Brain microvascular endothelial cell (primary cell): ENCODE data around the gene CORO1A.

Experiments
- DNase-seq: peaks from one replicate; pipeline ENCODE4 v3.0.0-alpha.2; 2020
- H3K27ac ChIP-seq: fragments of 250-450 bp; sonication (Bioruptor Pico); 2 replicates; pipeline ENCODE4 v1.5.1; 2020; ENCODE audit warnings: mild to moderate bottlenecking, moderate library complexity
- H3K27me3 ChIP-seq: fragments of 250-450 bp; sonication (Bioruptor Pico); replicated peaks from 2 replicates; pipeline ENCODE4 v1.5.1; 2020; ENCODE audit warnings: mild to moderate bottlenecking
- H3K36me3 ChIP-seq: fragments of 250-450 bp; sonication (Bioruptor Pico); replicated peaks from 2 replicates; pipeline ENCODE4 v1.5.1; 2020; ENCODE audit warnings: mild to moderate bottlenecking
- H3K4me3 ChIP-seq: 2 replicates; pipeline ENCODE4 v1.5.1; 2011; ENCODE audit warnings: low read depth, mild to moderate bottlenecking, control low read depth, low read length, moderate library complexity
- CTCF ChIP-seq: IDR thresholded peaks from 2 replicates; pipeline ENCODE4 v1.5.1; 2011; ENCODE audit warnings: low read depth, mild to moderate bottlenecking, moderate library complexity, low read length, control low read depth, inconsistent platforms; ENCODE audit errors: missing control alignments
- in situ Hi-C: cut with HindIII; loops from 2 replicates; pipeline ENCODE4 v1.10.0; 2017; ENCODE audit warnings: low sequenced_read_pairs, low pct_ligation_motif_present

CORO1A gene

GRCh38 chr16:30180741-30181140 is 2.7 kb upstream of the CORO1A start:
- Histone ChIP-seq H3K27ac (no peak overlapping the region), H3K27me3 (no peaks in the 10 kb centered on the region), H3K4me3 (no peak overlapping the region), H3K36me3 (no peaks in the 10 kb centered on the region)
- TF ChIP-seq CTCF: no peak
- in situ Hi-C loops: no loop called here
- no peak for DNase-seq

GRCh38 chr16:30184096-30184890 is 891 bp downstream of the CORO1A start:
- in situ Hi-C loops: no loop called here
- Histone ChIP-seq H3K27ac (no peak overlapping the region), H3K27me3 (no peaks in the 10 kb centered on the region), H3K4me3 (peak overlapping the region; percentile 63), H3K36me3 (no peaks in the 10 kb centered on the region)
- no peak for DNase-seq
- no peak for TF ChIP-seq CTCF

- Histone ChIP-seq H3K27me3 (no peaks in the 10 kb centered on the region), H3K27ac (no peak overlapping the region), H3K36me3 (no peaks in the 10 kb centered on the region), H3K4me3 (no peak overlapping the region)
- TF ChIP-seq CTCF: no peak
- in situ Hi-C loops: no loop called here
- no peak for DNase-seq
These were observed 1.7 kb downstream of the CORO1A start for GRCh38 chr16:30184891-30185682.

GRCh38 chr16:30185683-30186421 is 2.5 kb downstream of the CORO1A start:
- Histone ChIP-seq H3K27me3 (no peaks in the 10 kb centered on the region), H3K27ac (no peak overlapping the region), H3K36me3 (no peaks in the 10 kb centered on the region), H3K4me3 (no peak overlapping the region)
- in situ Hi-C loops: no loop called here
- DNase-seq: no peak
- TF ChIP-seq CTCF: no peak

- no peaks in the 10 kb centered on the region for H3K36me3 ChIP-seq
- no peaks in the 10 kb centered on the region for H3K27me3 ChIP-seq
- no peak overlapping the region for H3K27ac ChIP-seq
- DNase-seq: no peak
- TF ChIP-seq CTCF: no peak
- no peak overlapping the region for H3K4me3 ChIP-seq
- in situ Hi-C loops: no loop called here
These were observed 3.0 kb downstream of the CORO1A start for GRCh38 chr16:30186444-30186781.
